ENCODE measurements around the gene HIGD2B.

Gene HIGD2B

DNA sequence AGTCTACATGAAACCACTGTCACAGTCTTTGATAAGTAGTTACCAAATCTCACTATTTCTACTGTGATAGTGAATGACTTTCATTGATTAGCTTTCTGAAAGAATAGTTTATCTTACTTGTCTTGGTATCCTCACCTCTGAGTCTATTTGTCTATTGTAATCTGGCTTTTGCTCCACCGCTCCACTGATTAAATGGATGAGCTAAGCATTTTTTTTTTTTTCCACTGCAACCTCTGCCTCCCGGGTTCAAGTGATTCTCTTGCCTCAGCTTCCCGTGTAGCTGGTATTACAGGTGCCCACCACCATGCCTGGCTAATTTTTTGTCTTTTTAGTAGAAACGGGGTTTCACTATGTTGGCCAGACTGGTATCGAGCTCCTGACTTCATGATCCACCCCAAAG, 13.0 kb upstream of the HIGD2B start:
- no peak overlapping the region for H3K4me3 ChIP-seq
- TF ChIP-seq CTCF (IDR thresholded peaks at IDR 0.05), result no peak
- DNase-seq (ENCODE audit: low spot score), result no peak
- H3K27ac ChIP-seq, result no peak overlapping the region

DNA sequence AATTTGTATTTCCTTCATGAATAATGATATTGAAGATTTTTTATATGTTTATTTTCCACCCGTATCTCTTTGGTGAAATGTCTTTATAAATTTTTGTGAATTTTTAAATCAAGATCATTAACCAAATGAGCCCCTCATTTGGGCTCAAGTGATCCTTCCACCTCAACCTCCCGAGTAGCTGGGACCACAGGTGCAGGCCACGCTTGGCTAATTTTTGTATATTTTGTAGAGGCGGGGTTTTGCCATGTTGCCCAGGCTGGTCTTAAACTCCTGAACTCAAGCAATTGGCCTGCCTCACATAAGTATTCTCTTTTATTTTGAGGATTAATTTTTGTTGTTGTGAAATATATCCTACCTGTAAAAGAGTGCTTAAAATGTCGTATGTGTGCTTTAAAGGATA, 5.0 kb upstream of the HIGD2B start:
- TF ChIP-seq CTCF (IDR thresholded peaks at IDR 0.05), result no peak
- no peak overlapping the region for H3K4me3 ChIP-seq
- H3K27ac ChIP-seq, result no peak overlapping the region
- no peak for DNase-seq (ENCODE audit: low spot score)

DNA sequence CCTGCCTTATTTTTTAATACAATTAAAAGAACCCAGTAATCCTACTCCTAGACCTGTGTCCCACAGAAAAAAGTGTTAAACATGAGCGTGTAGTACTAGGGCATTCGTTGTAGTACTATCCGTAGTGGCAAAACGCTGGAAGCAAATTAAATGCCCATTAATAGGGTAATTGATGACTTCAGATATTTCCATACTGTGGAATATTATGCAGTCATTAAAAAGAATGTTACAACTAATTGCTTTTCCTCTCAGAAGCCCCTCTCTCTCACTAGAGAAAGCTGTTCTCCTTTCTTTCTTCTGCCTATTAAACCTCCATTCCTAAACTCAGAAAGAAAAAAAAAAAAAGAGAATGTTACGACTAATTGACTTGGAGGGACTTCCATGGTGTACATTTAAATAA, 2.7 kb upstream of the HIGD2B start:
- no peak overlapping the region for H3K4me3 ChIP-seq
- DNase-seq (ENCODE audit: low spot score), result no peak
- H3K27ac ChIP-seq, result no peak overlapping the region
- TF ChIP-seq CTCF (IDR thresholded peaks at IDR 0.05), result no peak

- H3K4me3 ChIP-seq, result peak overlapping the region; percentile 85
- DNase-seq (ENCODE audit: low spot score), result no peak
- TF ChIP-seq CTCF (IDR thresholded peaks at IDR 0.05), result no peak
- H3K27ac ChIP-seq, result peak overlapping the region; percentile 73 to 94
Measured at GRCh38 chr15:72685301-72685924, 569 bp downstream of the HIGD2B start.

- no peak overlapping the region for H3K27ac ChIP-seq
- no peak overlapping the region for H3K4me3 ChIP-seq
- TF ChIP-seq CTCF (IDR thresholded peaks at IDR 0.05), result no peak
- no peak for DNase-seq (ENCODE audit: low spot score)
Measured at GRCh38 chr15:72682772-72683171, 3.2 kb downstream of the HIGD2B start.

DNA sequence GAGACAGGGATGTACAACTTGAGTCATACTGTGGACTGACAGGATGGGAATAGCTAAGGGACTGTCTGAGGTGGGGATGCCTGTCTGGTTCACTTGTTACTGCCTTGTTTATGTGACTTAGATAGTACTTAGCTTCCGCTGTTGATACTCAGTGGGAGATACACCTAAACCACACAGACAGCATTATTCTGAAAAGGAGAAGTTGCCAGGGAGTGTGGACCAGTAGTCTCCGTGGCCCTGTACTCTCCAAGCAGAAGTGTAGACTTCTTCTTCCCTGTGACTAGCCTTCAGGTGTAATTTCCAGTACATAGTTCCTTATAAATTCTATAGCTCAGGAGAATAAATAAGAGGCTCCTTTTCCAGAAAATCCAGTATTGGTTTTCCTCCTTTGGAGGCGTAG, 5.1 kb downstream of the HIGD2B start:
- TF ChIP-seq CTCF (IDR thresholded peaks at IDR 0.05), result no peak
- DNase-seq (ENCODE audit: low spot score), result no peak
- no peak overlapping the region for H3K27ac ChIP-seq
- no peak overlapping the region for H3K4me3 ChIP-seq

- DNase-seq (ENCODE audit: low spot score), result no peak
- TF ChIP-seq CTCF (IDR thresholded peaks at IDR 0.05), result no peak
- Histone ChIP-seq H3K4me3 (no peak overlapping the region), H3K27ac (no peak overlapping the region)
Measured at GRCh38 chr15:72676838-72677237, 9.1 kb downstream of the HIGD2B start.
